ENCODE data around the gene CHCHD6.

The CHCHD6 gene

DNA sequence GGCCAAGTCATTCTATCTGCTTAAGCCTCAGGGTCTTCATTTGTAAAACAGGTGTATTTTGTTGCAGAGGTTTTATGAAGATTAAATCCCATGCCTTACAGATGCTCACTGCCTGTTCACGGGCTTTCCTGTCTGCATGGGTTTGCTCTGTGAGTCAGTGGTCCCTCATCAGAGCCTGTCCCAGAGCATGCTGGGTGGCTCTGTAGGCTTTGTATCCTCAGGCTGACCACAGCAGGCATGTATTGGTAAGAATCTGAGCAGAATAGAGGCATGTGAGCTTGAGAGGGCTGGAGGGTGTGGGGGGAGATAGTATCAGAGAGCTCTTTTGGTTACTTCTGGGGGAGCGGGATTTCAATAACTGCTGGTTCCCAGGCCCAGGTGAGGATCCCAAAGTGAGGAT lies 233.5 kb downstream of the CHCHD6 start:
- no peaks in the 10 kb centered on the region for H3K9me3 Mint-ChIP-seq
- DNase-seq = no peak
- peak overlapping the region in 1 of 2 donors; percentile 71 for H3K27ac Mint-ChIP-seq
- no peaks in the 10 kb centered on the region for H3K27me3 Mint-ChIP-seq
- ATAC-seq = no peak
- no peak overlapping the region for H3K4me3 Mint-ChIP-seq
- no peaks in the 10 kb centered on the region for H3K4me1 Mint-ChIP-seq

DNA sequence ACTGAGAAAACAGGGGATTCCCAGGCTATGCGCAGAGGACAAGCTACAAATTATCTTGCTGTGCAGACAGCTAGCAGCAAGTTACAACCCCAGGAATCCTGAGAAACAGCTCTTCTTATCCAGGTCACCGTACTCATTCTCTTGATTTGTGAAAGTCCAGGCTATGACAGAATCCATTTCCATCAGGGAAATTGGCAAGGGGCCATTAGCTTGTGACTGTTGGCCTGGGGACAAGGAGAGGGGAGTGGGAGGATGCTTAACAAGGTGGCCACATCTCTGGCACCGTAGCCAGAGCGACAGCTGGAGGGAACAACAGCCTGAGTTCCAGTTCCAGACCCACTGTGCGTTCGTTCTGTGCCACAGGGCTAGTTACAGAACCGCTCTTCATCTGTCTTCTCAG lies 233.9 kb downstream of the CHCHD6 start:
- H3K9me3 Mint-ChIP-seq = no peaks in the 10 kb centered on the region
- H3K27ac Mint-ChIP-seq = peak overlapping the region in 1 of 2 donors; percentile 71
- H3K27me3 Mint-ChIP-seq = no peaks in the 10 kb centered on the region
- no peaks in the 10 kb centered on the region for H3K4me1 Mint-ChIP-seq
- ATAC-seq (no peak), DNase-seq (no peak)
- no peak overlapping the region for H3K4me3 Mint-ChIP-seq

DNA sequence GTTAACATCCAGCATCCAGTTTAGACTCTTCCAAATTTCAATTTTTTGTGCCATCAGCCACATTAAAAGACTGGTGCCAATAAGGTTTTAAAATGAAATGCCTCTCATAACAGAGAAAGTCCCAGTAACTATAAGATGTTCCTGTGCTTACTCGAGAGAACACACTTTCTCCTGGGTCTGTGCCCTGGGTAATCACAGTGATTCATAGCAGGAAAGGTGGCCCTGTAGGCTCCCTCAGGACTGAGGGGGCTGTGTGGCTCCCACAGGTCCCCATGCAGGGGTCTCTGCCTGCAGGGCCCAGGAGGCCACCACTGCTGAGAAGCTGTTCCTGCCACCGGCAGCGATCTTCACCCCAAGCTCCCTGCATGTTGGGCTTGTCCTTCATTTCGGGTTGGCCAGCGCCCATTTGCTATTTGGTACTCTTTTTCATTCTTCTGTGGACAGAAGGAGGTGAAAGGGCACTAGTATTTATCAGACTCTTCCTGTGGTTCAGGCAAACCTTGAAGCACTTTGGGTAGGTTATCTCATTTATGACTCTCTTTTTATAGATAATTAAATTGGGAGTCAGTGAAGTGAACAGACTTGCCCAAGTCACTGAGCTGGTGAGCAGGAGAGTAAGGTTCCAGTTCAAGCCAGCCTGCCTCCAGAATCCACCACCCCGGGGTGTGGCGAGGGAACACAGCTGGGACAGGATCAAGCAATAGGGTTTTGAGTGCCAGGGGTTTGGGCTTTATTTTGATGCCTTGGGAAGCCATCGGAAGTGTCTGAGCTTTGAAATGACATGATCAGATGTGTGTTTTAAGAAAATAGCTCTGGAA lies 234.7 kb downstream of the CHCHD6 start:
- H3K4me1 Mint-ChIP-seq = no peaks in the 10 kb centered on the region
- DNase-seq = no peak
- no peak overlapping the region for H3K4me3 Mint-ChIP-seq
- H3K27me3 Mint-ChIP-seq = no peaks in the 10 kb centered on the region
- no peaks in the 10 kb centered on the region for H3K9me3 Mint-ChIP-seq
- no peak for ATAC-seq
- H3K27ac Mint-ChIP-seq = no peak overlapping the region

DNA sequence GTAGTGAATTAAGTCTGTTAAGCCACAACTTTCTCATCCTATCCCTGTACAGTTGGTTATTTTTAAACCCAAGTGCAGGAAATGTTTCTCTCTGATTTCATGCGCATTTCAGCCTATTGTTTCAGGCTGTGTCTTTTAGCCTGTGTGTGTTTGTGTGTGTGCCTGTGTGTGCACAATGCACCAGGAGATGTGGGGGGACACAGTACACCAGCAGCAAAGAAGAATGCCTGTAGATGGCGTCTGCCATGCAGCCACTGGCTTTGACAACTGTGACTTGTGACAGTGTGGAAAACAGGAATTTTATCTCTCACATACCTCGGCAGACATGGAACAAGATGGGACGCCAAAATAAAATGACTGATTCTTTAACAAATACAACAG lies 235.3 kb downstream of the CHCHD6 start:
- Mint-ChIP-seq H3K9me3 (no peaks in the 10 kb centered on the region), H3K27ac (no peak overlapping the region), H3K4me3 (no peak overlapping the region), H3K4me1 (peaks cover 1% of the 10 kb centered on the region), H3K27me3 (no peaks in the 10 kb centered on the region)
- no peak for ATAC-seq
- DNase-seq = no peak

DNA sequence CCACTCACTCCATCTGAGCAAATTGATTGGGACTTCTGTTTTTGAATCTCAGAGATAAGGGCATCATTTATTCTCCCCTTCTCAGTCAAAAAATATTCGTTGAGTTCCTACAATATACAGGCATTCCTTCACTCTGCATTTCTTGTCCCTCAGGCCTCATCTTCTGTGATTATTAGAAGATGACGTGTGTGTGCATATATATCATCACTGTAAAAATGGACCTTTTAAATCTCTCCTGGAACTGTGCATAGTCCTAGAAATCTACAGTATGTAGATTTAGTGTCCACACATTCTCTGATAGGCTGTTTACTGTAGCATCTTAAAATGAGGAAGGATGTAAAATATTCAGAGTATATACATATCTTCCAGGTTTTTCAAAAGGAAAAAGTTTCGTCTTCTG lies 235.7 kb downstream of the CHCHD6 start:
- Mint-ChIP-seq H3K9me3 (no peaks in the 10 kb centered on the region), H3K27me3 (no peaks in the 10 kb centered on the region), H3K4me1 (peaks cover 5% of the 10 kb centered on the region), H3K4me3 (no peak overlapping the region), H3K27ac (no peak overlapping the region)
- no peak for ATAC-seq
- DNase-seq = no peak

DNA sequence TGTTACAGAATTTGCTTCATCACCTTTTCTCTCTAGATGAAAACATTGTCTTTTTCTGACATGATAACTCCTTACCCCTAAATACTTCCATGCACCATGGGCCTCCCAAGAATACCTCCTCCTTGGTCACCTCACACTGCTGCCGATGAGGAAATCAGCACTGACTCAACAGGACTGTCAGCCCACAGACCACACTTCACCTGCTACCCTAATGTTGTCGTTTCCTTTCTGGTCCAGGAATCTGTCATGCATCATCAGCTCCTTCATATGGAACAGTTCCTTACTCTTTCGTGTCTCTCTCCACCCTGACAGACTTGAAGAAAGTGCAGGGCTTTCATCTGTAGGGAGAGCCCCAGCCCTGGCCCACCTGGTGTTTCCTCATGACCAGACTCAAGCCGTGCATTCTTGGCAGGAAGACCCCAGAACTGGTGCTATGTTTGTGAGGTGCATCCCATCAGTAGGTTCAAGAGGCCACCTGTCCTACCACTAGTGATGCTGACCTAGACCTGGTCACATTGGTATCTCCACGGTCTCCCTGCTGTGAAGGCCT lies 237.8 kb downstream of the CHCHD6 start:
- no peak overlapping the region for H3K4me3 Mint-ChIP-seq
- DNase-seq = no peak
- ATAC-seq = no peak
- peaks cover 5% of the 10 kb centered on the region for H3K4me1 Mint-ChIP-seq
- H3K27ac Mint-ChIP-seq = no peak overlapping the region
- no peaks in the 10 kb centered on the region for H3K9me3 Mint-ChIP-seq
- H3K27me3 Mint-ChIP-seq = no peaks in the 10 kb centered on the region

DNA sequence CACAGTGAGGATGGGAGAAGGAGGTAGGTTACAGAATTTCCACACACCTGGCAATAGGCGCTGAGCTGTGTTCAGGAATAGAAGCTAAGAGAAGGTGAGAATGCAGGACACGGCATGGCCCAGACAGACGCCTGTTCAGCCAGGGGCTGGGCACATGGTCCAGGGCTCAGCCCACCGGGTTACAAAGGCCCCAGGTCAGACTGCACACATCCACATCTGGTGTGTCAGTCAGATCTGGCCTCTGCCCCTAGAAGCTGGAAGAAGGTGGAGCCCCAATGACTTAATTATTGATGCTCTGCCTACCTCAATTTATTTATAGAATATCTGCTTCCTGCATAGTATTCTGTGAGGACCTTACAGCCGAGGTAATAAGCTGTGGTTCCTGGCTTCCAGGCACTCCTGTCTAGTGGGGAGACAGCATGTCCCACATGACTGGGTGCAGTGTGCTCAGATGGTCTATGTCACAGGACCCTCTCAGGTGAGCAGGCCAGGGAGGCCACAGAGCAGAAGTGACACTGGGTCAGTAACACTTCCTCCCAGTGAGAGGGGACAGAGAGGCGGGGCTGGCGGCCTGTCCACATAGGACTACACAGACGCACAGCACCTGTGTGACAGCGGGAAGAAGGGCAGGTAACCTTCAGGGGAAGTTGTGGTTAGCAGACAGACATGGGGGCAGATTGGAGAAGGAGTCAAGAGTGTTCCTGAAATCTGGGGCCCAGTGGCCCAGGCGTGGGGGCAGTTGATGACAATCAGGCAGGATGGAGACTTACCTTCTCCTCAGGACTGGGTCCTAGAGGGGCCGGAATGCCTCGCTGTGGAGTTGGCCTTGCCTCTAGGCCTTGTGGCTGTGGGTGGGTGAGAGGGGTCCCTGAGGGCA lies 240.3 kb downstream of the CHCHD6 start:
- peak overlapping the region; percentile 36 to 50 for H3K27ac Mint-ChIP-seq

DNA sequence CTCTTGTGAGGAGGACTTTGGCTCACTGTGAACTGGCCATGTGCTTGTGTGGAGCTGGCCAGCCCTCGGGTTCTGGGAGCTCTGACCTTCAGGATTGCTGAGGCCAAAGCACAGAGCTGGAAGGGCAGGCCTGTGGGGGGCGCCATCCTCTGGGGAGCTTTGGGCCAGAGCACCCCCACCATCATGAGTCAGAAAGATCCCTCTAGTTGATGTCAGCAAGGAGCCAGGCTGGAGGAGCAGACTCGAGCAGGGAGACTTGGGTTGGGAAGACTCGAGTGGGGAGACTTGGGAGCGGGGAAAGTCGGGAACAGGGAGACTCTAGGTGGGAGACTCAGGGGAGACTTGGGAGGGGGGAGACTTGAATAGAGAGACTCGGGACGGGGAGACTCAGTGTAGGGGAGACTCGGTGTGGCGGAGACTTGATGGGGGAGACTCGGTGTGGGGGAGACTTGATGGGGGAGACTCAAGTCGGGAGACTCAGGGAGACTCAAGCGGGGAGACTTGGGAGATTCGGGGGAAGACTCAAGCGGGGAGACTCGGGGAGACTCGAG lies 241.2 kb downstream of the CHCHD6 start:
- Mint-ChIP-seq H3K27me3 (no peaks in the 10 kb centered on the region), H3K27ac (peak overlapping the region in 1 of 2 donors; percentile 5), H3K4me1 (peaks cover 12% of the 10 kb centered on the region), H3K9me3 (no peaks in the 10 kb centered on the region), H3K4me3 (no peak overlapping the region)
- ATAC-seq = no peak
- no peak for DNase-seq

More for the DNA sequence above, 240.3 kb downstream of the CHCHD6 start:
- no peak for ATAC-seq
- DNase-seq = no peak
- H3K9me3 Mint-ChIP-seq = no peaks in the 10 kb centered on the region
- H3K4me3 Mint-ChIP-seq = no peak overlapping the region
- H3K27me3 Mint-ChIP-seq = no peaks in the 10 kb centered on the region
- peaks cover 12% of the 10 kb centered on the region for H3K4me1 Mint-ChIP-seq

DNA sequence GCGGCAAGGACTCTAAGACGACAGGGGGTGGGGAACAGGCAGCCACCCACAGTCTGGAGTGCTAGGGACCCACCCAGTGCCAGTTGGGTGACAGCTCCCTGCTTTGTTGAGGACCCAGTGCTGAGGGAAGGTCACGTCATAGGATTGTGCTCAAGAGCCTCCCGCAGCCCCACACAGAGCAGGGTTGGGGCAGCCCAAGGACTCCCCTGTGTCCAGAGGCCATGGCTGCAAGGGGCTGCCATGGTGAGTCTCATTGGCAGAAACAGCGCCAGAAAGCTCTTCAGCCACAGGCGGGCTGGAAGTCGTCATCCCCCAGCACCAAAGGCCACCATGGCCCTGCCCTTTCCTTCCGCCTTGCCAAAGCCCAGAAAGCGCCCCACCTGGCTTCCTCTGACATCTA lies 241.9 kb downstream of the CHCHD6 start:
- DNase-seq (no peak), ATAC-seq (no peak)
- Mint-ChIP-seq H3K27ac (no peak overlapping the region), H3K9me3 (no peaks in the 10 kb centered on the region), H3K27me3 (no peaks in the 10 kb centered on the region), H3K4me3 (no peak overlapping the region), H3K4me1 (peaks cover 12% of the 10 kb centered on the region)

DNA sequence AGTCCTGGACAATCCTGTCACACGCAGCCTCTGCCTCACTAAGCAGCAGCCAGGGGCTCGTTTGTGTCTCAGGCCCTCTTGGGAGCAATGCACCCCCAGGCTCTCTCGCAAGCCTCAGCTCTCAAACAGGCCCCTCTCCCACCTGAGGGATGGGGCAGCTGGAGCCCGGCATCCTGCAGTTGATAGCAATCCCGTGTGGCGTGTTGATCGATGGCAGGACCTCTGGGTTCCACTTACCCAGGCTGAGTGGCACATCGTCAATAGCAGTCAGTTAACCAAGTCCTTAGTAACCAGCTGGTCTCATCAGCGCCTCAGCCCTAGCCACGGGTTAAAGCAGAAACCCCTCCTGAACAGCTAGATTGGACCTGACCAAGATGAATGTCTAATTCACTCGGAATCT lies 242.4 kb downstream of the CHCHD6 start:
- ATAC-seq (no peak), DNase-seq (no peak)
- peaks cover 12% of the 10 kb centered on the region for H3K4me1 Mint-ChIP-seq
- no peak overlapping the region for H3K4me3 Mint-ChIP-seq
- H3K9me3 Mint-ChIP-seq = no peaks in the 10 kb centered on the region
- no peaks in the 10 kb centered on the region for H3K27me3 Mint-ChIP-seq
- no peak overlapping the region for H3K27ac Mint-ChIP-seq

DNA sequence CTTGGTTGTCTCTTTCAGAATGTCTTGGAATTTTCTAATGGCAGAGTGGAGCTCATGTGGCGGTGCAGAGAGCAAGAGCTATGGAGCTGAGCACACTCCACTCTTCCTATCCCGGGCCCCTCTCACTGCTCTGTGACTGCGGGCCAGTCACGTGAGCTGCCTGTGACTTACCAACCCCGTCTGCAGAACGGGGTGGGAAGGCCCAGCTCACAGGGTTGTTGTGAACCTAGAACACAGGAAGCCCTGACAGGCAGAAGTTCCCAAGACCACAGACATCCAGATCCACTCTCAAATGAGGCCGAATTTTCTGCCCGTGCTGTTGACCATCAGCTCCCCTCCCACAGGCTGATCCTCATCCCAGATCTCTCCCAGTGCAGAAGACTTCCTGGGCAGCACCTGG lies 243.4 kb downstream of the CHCHD6 start:
- no peak overlapping the region for H3K27ac Mint-ChIP-seq
- no peak for ATAC-seq

DNA sequence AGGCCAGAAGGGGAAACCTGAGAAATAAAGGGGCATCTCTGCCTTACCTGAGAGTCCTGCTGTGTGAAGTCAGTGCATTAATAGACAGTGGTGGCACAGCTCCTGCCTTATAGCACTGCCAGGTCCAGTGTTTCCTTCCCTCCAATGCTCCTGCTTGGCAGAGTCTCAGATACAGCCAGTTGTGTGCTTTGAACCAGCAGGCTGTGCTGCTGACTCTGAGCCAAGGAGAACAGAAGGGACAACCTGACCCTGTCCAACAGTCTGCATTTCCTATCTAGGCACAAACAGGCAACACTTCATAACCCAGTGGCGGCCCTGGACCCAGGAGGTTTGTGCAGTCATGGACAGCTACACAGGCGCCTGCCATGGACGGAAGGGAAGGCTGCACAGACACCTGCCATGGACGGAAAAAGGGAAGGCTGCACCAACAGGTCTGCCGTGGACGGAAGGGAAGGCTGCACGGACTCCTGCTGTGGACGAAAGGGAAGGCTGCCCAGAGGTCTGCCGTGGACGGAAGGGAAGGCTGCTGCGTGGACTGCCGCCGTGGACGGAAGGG lies 245.0 kb downstream of the CHCHD6 start:
- DNase-seq (no peak), ATAC-seq (no peak)
- Mint-ChIP-seq H3K4me3 (no peak overlapping the region), H3K4me1 (peaks cover 12% of the 10 kb centered on the region), H3K9me3 (no peaks in the 10 kb centered on the region), H3K27ac (no peak overlapping the region), H3K27me3 (no peaks in the 10 kb centered on the region)

More for the DNA sequence above, 243.4 kb downstream of the CHCHD6 start:
- Mint-ChIP-seq H3K4me1 (peaks cover 12% of the 10 kb centered on the region), H3K4me3 (no peak overlapping the region), H3K9me3 (no peaks in the 10 kb centered on the region), H3K27me3 (no peaks in the 10 kb centered on the region)
- no peak for DNase-seq

DNA sequence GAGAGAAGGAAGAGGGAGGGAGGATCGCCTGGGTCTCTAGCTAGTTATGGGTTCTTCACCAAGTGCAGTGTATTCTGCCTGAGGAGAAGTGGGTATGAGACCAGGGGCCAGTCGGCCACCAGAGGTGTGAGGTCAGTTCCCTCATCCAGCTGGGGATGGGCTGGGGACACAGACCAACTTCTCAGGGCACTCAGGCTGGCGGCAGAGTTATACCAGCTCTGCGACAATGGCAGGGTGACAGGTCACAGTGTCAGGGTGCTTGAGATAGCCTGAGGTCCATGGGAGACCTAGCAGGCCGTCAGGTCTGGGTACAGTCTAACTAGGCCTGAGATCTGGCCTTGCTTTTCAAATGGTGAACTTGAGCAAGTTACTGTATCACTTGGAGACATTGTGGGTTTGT lies 247.5 kb downstream of the CHCHD6 start:
- H3K4me3 Mint-ChIP-seq = no peak overlapping the region
- H3K9me3 Mint-ChIP-seq = no peaks in the 10 kb centered on the region
- peaks cover 7% of the 10 kb centered on the region for H3K4me1 Mint-ChIP-seq
- no peaks in the 10 kb centered on the region for H3K27me3 Mint-ChIP-seq
- ATAC-seq (no peak), DNase-seq (no peak)
- no peak overlapping the region for H3K27ac Mint-ChIP-seq

DNA sequence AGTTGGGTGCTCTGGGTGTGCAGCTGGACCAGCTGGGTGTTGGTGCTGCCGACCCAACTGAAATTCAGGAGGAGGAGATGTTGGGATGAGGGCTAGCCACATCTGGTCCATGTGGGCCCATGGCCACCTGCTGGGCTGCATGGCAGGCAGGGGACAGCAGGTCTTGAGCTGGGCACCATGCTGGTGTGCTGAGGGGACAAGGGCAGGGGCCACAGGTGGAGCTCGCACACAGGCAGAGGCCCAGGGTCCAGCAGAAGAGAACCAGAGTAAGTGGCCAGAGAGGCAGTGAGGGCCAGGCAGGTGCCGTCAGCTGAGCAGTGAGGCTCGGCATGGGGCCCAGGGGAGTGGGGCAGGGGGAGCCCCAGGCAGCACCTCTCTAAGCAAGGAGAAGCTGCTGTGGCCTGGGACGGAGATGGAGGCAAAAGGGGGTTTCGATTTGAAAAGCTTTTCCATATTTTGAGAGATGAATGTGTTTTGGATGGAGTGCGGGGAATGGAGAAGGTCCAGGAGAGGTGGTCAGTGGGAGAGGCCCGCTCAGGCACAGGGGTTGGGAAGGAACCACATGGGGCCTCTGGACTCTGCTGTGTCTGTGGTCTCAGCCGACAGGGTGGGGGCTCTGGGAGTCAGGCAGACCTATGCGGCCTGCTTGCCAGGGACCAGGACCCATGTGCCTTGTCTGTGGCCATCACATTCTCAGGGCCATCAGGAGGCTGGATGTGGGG lies 248.4 kb downstream of the CHCHD6 start:
- Mint-ChIP-seq H3K27me3 (no peaks in the 10 kb centered on the region), H3K4me3 (no peak overlapping the region), H3K27ac (no peak overlapping the region), H3K9me3 (no peaks in the 10 kb centered on the region), H3K4me1 (peaks cover 1% of the 10 kb centered on the region)
- DNase-seq (no peak), ATAC-seq (no peak)
